Trophoblast cell (in vitro differentiated cells and primary cell): ENCODE data around the gene RACK1.

ENCODE experiments used
- DNase-seq, 2 donors: peaks; one replicate each; pipeline ENCODE4 v3.0.0-alpha.2; 2016
- H2AFZ ChIP-seq: 2 replicates; pipeline ENCODE4 v1.6.1; 2013; ENCODE audit warnings: low read length, moderate library complexity, mild to moderate bottlenecking; ENCODE audit not compliant: insufficient read depth, poor library complexity
- H2AK5ac ChIP-seq: 2 replicates; pipeline ENCODE4 v1.6.1; 2013; ENCODE audit warnings: mild to moderate bottlenecking, low read length
- H2BK120ac ChIP-seq: 2 replicates; pipeline ENCODE4 v1.6.1; 2013; ENCODE audit warnings: low read length, mild to moderate bottlenecking, moderate library complexity; ENCODE audit not compliant: insufficient read depth, poor library complexity
- H2BK12ac ChIP-seq: 2 replicates; pipeline ENCODE4 v1.6.1; 2013; ENCODE audit warnings: mild to moderate bottlenecking, low read length, moderate library complexity
- H2BK5ac ChIP-seq: 2 replicates; pipeline ENCODE4 v1.6.1; 2013; ENCODE audit warnings: low read length, low read depth, moderate library complexity, mild to moderate bottlenecking; ENCODE audit not compliant: poor library complexity
- H3K14ac ChIP-seq: 2 replicates; pipeline ENCODE4 v1.6.1; 2013; ENCODE audit warnings: mild to moderate bottlenecking, low read length
- H3K18ac ChIP-seq: 2 replicates; pipeline ENCODE4 v1.6.1; 2013; ENCODE audit warnings: mild to moderate bottlenecking, low read length
- H3K23ac ChIP-seq: 2 replicates; pipeline ENCODE4 v1.6.1; 2013; ENCODE audit warnings: low read length
- H3K27ac ChIP-seq: 2 replicates; pipeline ENCODE4 v1.5.1; 2013; ENCODE audit warnings: low read depth, mild to moderate bottlenecking, inconsistent platforms, low read length, moderate library complexity
- H3K27me3 ChIP-seq: 2 replicates; pipeline ENCODE4 v1.6.1; 2013; ENCODE audit warnings: inconsistent platforms, mild to moderate bottlenecking, low read length, moderate library complexity; ENCODE audit not compliant: insufficient read depth
- H3K36me3 ChIP-seq, 2 experiments: 1 replicate in 1 of 2; 2 replicates in 1 of 2; pipeline ENCODE4 v1.6.1; 2013; ENCODE audit warnings: low read length in 2 of 2, mild to moderate bottlenecking in 2 of 2, moderate library complexity in 1 of 2; ENCODE audit not compliant: insufficient read depth in 2 of 2, control insufficient read depth in 1 of 2
- H3K4ac ChIP-seq: 2 replicates; pipeline ENCODE4 v1.6.1; 2013; ENCODE audit warnings: low read depth, mild to moderate bottlenecking, low read length, moderate library complexity
- H3K4me1 ChIP-seq, 2 experiments: 1 replicate in 1 of 2; 2 replicates in 1 of 2; pipeline ENCODE4 v1.6.1; 2013; ENCODE audit warnings: low read length in 2 of 2, mild to moderate bottlenecking in 2 of 2, moderate library complexity in 1 of 2; ENCODE audit not compliant: insufficient read depth in 2 of 2, control insufficient read depth in 1 of 2
- H3K4me2 ChIP-seq: 2 replicates; pipeline ENCODE4 v1.6.1; 2013; ENCODE audit warnings: inconsistent platforms, mild to moderate bottlenecking, low read length, moderate library complexity
- H3K4me3 ChIP-seq: 2 replicates; pipeline ENCODE4 v1.5.1; 2013; ENCODE audit warnings: mild to moderate bottlenecking, low read depth, low read length, inconsistent platforms
- H3K79me1 ChIP-seq: one replicate; pipeline ENCODE4 v1.6.1; 2013; ENCODE audit warnings: low read length
- H3K79me2 ChIP-seq: 2 replicates; pipeline ENCODE4 v1.6.1; 2013; ENCODE audit warnings: low read length, mild to moderate bottlenecking; ENCODE audit not compliant: control insufficient read depth, insufficient read depth, poor library complexity
- H3K9ac ChIP-seq: 2 replicates; pipeline ENCODE4 v1.6.1; 2013; ENCODE audit warnings: mild to moderate bottlenecking, low read length
- H3K9me3 ChIP-seq: 2 replicates; pipeline ENCODE4 v1.6.1; 2013; ENCODE audit warnings: low read depth, mild to moderate bottlenecking, control low read depth, inconsistent platforms, low read length; ENCODE audit not compliant: insufficient read depth
- H4K12ac ChIP-seq: 2 replicates; pipeline ENCODE4 v1.6.1; 2013; ENCODE audit warnings: low read depth, mild to moderate bottlenecking, low read length, moderate library complexity
- H4K8ac ChIP-seq: 2 replicates; pipeline ENCODE4 v1.6.1; 2013; ENCODE audit warnings: low read depth, mild to moderate bottlenecking, low read length, moderate library complexity
- H4K91ac ChIP-seq: one replicate; pipeline ENCODE4 v1.6.1; 2013; ENCODE audit warnings: low read depth, mild to moderate bottlenecking, low read length, moderate library complexity
- WGBS: extraction: QIAGEN DNeasy Blood & Tissue Kit; methylation state at CpG from one replicate; pipeline ENCODE4 v1.1.7; 2013; ENCODE audit warnings: missing lambda C conversion rate; ENCODE audit not compliant: insufficient read length, insufficient coverage; ENCODE audit errors: extremely low coverage; 5-methylcytosine and 5-hydroxymethylcytosine counted together

Gene RACK1

GRCh38 chr5:181192337-181193046, 51.2 kb downstream of the RACK1 start:
- Histone ChIP-seq H2BK120ac (no peak overlapping the region), H4K91ac (peak overlapping the region; percentile 93), H3K18ac (no peak overlapping the region), H3K14ac (peak overlapping the region; percentile 13), H3K4me2 (peak overlapping the region; percentile 62), H3K79me1 (peaks cover 6% of the 10 kb centered on the region), H3K36me3 (no peaks in the 10 kb centered on the region), H3K79me2 (peaks cover 6% of the 10 kb centered on the region), H2AFZ (peak overlapping the region; percentile 80), H3K4ac (peak overlapping the region; percentile 60), H2BK5ac (no peak overlapping the region), H2AK5ac (peak overlapping the region; percentile 21), H3K27me3 (peaks cover 10% of the 10 kb centered on the region), H4K8ac (peak overlapping the region; percentile 99), H3K9me3 (no peaks in the 10 kb centered on the region), H2BK12ac (peak overlapping the region; percentile 8), H3K27ac (no peak overlapping the region), H3K9ac (peak overlapping the region; percentile 30), H4K12ac (peak overlapping the region; percentile 49), H3K4me1 (peaks cover 4 to 8% of the 10 kb centered on the region in 2 experiments), H3K23ac (no peak overlapping the region), H3K4me3 (peak overlapping the region; percentile 86)
- DNase-seq: peak in 1 of 2 donors; percentile 51
- WGBS: no CpG with 5 or more reads among the region's 12 CpGs

DNA sequence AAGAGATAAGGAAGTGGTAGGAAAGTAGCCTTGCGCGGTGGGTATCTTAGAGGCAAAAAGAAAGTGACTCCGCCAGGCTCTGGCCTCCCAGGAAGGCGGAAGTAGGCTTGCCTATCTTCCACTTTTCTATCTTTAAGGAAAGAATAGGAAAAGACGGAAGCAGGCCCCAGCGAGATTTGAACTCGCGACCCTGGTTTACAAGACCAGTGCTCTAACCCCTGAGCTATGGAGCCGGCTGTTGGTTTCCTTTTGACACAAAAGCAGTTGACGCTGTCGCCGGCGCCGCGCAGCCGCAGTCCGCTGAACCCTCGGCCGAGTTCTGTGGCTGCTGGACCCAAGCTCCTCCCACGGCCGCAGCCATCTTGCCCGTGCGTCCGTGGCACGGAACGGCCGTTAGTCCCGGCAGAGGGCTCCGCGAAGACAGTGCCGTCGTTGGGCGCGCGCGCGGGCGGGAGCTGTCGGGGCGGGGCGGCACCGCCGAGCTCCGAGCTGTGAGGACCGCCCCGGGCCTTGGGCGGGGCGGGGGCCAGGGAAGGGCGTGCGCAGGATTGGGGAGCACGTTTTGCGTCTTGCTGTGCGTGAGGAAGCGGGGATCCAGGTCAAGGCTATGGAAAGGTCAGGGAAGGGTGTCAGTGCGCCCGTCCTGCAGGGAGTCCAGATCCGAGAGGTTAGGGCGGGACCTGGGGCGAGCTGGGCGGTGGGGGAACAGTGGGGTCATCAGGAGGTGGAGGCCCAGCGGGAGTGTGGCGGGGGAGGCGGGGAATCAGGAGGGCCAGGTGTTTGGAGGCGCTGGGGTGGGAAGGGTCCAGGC, 52.0 kb downstream of the RACK1 start:
- Histone ChIP-seq H4K8ac (peak overlapping the region; percentile 99), H2BK5ac (peak overlapping the region; percentile 44), H3K4me3 (peak overlapping the region; percentile 86), H2AK5ac (peak overlapping the region; percentile 21), H3K23ac (no peak overlapping the region), H3K9me3 (no peaks in the 10 kb centered on the region), H3K36me3 (no peaks in the 10 kb centered on the region), H3K9ac (peak overlapping the region; percentile 57), H3K79me2 (peaks cover 6% of the 10 kb centered on the region), H3K14ac (peak overlapping the region; percentile 96), H2AFZ (peak overlapping the region; percentile 94), H3K4me1 (peaks cover 4% of the 10 kb centered on the region in 2 experiments), H2BK12ac (no peak overlapping the region), H3K27me3 (peaks cover 10% of the 10 kb centered on the region), H2BK120ac (peak overlapping the region; percentile 74), H4K91ac (peak overlapping the region; percentile 93), H3K4ac (peak overlapping the region; percentile 60), H3K79me1 (peaks cover 6% of the 10 kb centered on the region), H3K27ac (no peak overlapping the region), H3K4me2 (peak overlapping the region; percentile 100), H4K12ac (peak overlapping the region; percentile 80), H3K18ac (peak overlapping the region; percentile 94)
- no CpG with 5 or more reads among the region's 64 CpGs for WGBS
- peak; percentile 97 to 98 for DNase-seq

GRCh38 chr5:181190711-181191525, 52.8 kb downstream of the RACK1 start:
- H3K27ac ChIP-seq: no peak overlapping the region
- no CpG with 5 or more reads among the region's 66 CpGs for WGBS
- H4K8ac ChIP-seq: peak overlapping the region; percentile 81
- peaks cover 6% of the 10 kb centered on the region for H3K79me2 ChIP-seq
- H2BK120ac ChIP-seq: peak overlapping the region; percentile 39
- DNase-seq: peak in 1 of 2 donors; percentile 62
- H3K14ac ChIP-seq: peak overlapping the region; percentile 54
- H3K4me2 ChIP-seq: peak overlapping the region; percentile 100
- no peak overlapping the region for H3K23ac ChIP-seq
- H2BK12ac ChIP-seq: no peak overlapping the region
- peaks cover 10% of the 10 kb centered on the region for H3K27me3 ChIP-seq
- peaks cover 4% of the 10 kb centered on the region in 2 experiments for H3K4me1 ChIP-seq
- peak overlapping the region; percentile 67 for H4K91ac ChIP-seq
- H2AK5ac ChIP-seq: no peak overlapping the region
- H3K18ac ChIP-seq: peak overlapping the region; percentile 42
- peak overlapping the region; percentile 84 for H4K12ac ChIP-seq
- H3K36me3 ChIP-seq: no peaks in the 10 kb centered on the region
- H3K9ac ChIP-seq: peak overlapping the region; percentile 52
- peak overlapping the region; percentile 86 for H3K4me3 ChIP-seq
- peak overlapping the region; percentile 94 for H2AFZ ChIP-seq
- H2BK5ac ChIP-seq: no peak overlapping the region
- no peaks in the 10 kb centered on the region for H3K9me3 ChIP-seq
- H3K4ac ChIP-seq: peak overlapping the region; percentile 8
- H3K79me1 ChIP-seq: peaks cover 6% of the 10 kb centered on the region
